Measurements from ENCODE around the gene DBT. TPM values are rescaled to one million over a fixed set of nuclear protein-coding genes. Genes with fewer than 3 reads are reported as not detected.

DBT gene
- total and polyA plus RNA-seq, 2 of the 8 experiments (the other 6 are each of a cell fraction or from before 2014, with no cell fraction given) = 3.3 to 24.6 TPM

DNA sequence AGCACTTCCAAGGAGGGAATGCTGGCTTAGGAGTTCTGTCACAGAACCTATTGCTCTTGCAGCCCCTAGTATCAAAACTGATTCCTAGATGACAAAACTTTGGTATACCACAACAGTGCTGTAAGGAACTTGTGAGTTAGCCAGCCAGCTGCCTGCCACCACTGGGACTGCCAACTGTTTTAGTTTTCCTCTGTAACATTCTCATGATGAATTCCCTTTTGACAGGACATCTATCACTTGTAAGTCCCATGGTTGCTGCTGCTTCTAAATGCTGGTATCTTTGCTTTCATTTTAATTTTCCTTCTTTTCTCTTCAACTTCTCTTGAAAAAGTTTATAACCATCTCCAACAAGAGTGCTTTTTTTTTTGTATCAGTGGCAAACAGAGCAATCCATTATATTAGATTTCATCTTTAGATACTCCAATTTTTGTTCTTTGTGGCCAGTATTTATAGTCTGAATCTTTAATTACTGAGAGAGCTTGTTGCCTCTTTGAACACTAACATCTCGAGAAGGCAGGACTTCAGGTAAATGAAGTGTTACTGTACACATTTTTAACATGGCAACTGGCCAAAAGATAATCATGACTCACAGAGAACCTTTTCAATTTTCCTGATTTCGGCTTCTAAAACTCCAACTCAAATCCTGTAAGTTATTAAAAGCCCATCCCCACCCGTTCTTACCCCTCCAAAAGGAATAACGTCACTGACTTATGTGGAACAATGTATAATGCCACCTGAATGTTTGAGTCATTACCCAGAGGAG lies 19.8 kb downstream of the DBT start:
- no peaks in the 10 kb centered on the region for H3K79me1 ChIP-seq (ENCODE audit: low read depth, low read length)
- no peak overlapping the region for H2BK20ac ChIP-seq (ENCODE audit: low read length)
- no peak overlapping the region for H2AFZ ChIP-seq (ENCODE audit: low read length)
- peaks cover 0 to 51% (median 21%) of the 10 kb centered on the region in 4 experiments; a peak in 6 of 8 replicates for H3K36me3 ChIP-seq (ENCODE audit: control insufficient read depth in 2 of 4, insufficient read depth in 4 of 4, low read length in 3 of 4)
- H3K27me3 ChIP-seq (replicated peaks in 1 of 4; ENCODE audit: control insufficient read depth in 3 of 4, extremely low read depth in 1 of 4, insufficient read depth in 3 of 4, low read length in 3 of 4) = no peaks in the 10 kb centered on the region
- no peak overlapping the region for H4K8ac ChIP-seq (ENCODE audit: extremely low read depth, insufficient read depth, low read length)
- no peak overlapping the region for H3K14ac ChIP-seq (ENCODE audit: insufficient read length)
- H2AK5ac ChIP-seq (ENCODE audit: low read depth, low read length) = no peak overlapping the region
- H3K9me3 ChIP-seq (ENCODE audit: insufficient read depth in 2 of 2, low read depth in 1 of 2, low read length in 1 of 2) = no peaks in the 10 kb centered on the region
- H3K4me2 ChIP-seq (ENCODE audit: insufficient read depth in 1 of 2, low read depth in 2 of 2, low read length in 2 of 2) = no peak overlapping the region
- no peak overlapping the region for H3K23ac ChIP-seq (ENCODE audit: insufficient read length)
- no peak for TF ChIP-seq POLR2AphosphoS5 (IDR thresholded peaks at IDR 0.05; ENCODE audit: low read depth, low read length)
- TF ChIP-seq FOSL1 (IDR thresholded peaks at IDR 0.05; ENCODE audit: insufficient read depth, low read depth, low read length) = no peak
- no peak for TF ChIP-seq YY1 (IDR thresholded peaks at IDR 0.05; ENCODE audit: low read depth, low read length)
- TF ChIP-seq CEBPB (IDR thresholded peaks at IDR 0.05; ENCODE audit: low read depth, low read length) = no peak
- no peak for TF ChIP-seq CBX5 (IDR thresholded peaks at IDR 0.05; ENCODE audit: low read depth, low read length)
- TF ChIP-seq ASH2L (IDR thresholded peaks at IDR 0.05; ENCODE audit: low read length) = no peak
- TF ChIP-seq TCF12 (IDR thresholded peaks at IDR 0.05; ENCODE audit: low read depth, low read length) = no peak
- no peak for TF ChIP-seq RBBP5 (IDR thresholded peaks at IDR 0.05; ENCODE audit: borderline replicate concordance, low read depth, low read length)
- TF ChIP-seq CHD2 (IDR thresholded peaks at IDR 0.05; ENCODE audit: low read length) = no peak
- no peak for TF ChIP-seq CREB1 (IDR thresholded peaks at IDR 0.05)
- no peak for TF ChIP-seq CHD1 (IDR thresholded peaks at IDR 0.05; ENCODE audit: low read depth, low read length)
- TF ChIP-seq RXRA (IDR thresholded peaks at IDR 0.05; ENCODE audit: insufficient read depth, low read depth, low read length) = no peak
- no peak for TF ChIP-seq GABPA (IDR thresholded peaks at IDR 0.05; ENCODE audit: borderline replicate concordance, insufficient read depth, low read length)
- no peak for TF ChIP-seq SIRT6 (IDR thresholded peaks at IDR 0.05; ENCODE audit: low read length)
- no peak overlapping the region for H2BK5ac ChIP-seq (ENCODE audit: low read depth, low read length)
- POLR2A ChIA-PET (ENCODE audit: partially characterized antibody) = no interaction called here
- H3K4ac ChIP-seq (replicated peaks; ENCODE audit: insufficient read length, low read depth, low read length) = no peak overlapping the region
- no peak overlapping the region for H2BK12ac ChIP-seq (ENCODE audit: low read depth, low read length)
- no peak overlapping the region for H3K56ac ChIP-seq (replicated peaks; ENCODE audit: insufficient read length, low read depth, low read length)
- CTCF ChIA-PET (ENCODE audit: partially characterized antibody) = no interaction called here
- no peak overlapping the region for H4K5ac ChIP-seq (ENCODE audit: insufficient read length, low read depth, low read length)
- H3K9ac ChIP-seq (replicated peaks in 1 of 4; ENCODE audit: extremely low read depth in 1 of 4, low read depth in 3 of 4, low read length in 3 of 4) = no peak overlapping the region
- H4K20me1 ChIP-seq (replicated peaks in 1 of 2; ENCODE audit: control insufficient read depth in 1 of 2, insufficient read depth in 2 of 2, low read length in 2 of 2) = no peaks in the 10 kb centered on the region
- H3K79me2 ChIP-seq (ENCODE audit: control insufficient read depth in 1 of 2, insufficient read depth in 2 of 2, low read length in 2 of 2) = no peaks in the 10 kb centered on the region
- no peak overlapping the region for H4K91ac ChIP-seq (replicated peaks; ENCODE audit: insufficient read length, low read length)
- H3K18ac ChIP-seq (ENCODE audit: extremely low read depth, low read length) = no peak overlapping the region
- H3K23me2 ChIP-seq (ENCODE audit: low read depth, low read length) = no peaks in the 10 kb centered on the region
- DNase-seq (ENCODE audit: low read depth in 1 of 2, low spot score in 2 of 2) (no peak), FAIRE-seq (no peak)
- no peak overlapping the region for H3K27ac ChIP-seq (ENCODE audit: low read depth, low read length)
- no peak overlapping the region for H2BK15ac ChIP-seq (ENCODE audit: low read length)
- 82% methylated on average over 4 of the region's 4 CpGs; no CpG with 5 or more reads in 1 of the 2 experiments for WGBS, 2 experiments (ENCODE audit: extremely low coverage in 1 of 2, insufficient coverage in 1 of 2, insufficient read length in 1 of 2, insufficient replicate concordance in 2 of 2, low coverage in 1 of 2, low lambda C conversion rate in 2 of 2, missing lambda C conversion rate in 1 of 2)
- H2BK120ac ChIP-seq (replicated peaks; ENCODE audit: low read depth, low read length) = no peak overlapping the region
- H3K4me3 ChIP-seq (ENCODE audit: extremely low read depth in 1 of 4, insufficient read depth in 2 of 4, low read depth in 3 of 4, low read length in 4 of 4) = no peak overlapping the region
- H3K4me1 ChIP-seq (replicated peaks in 1 of 4; ENCODE audit: control insufficient read depth in 3 of 4, insufficient read depth in 4 of 4, low read length in 3 of 4) = no peaks in the 10 kb centered on the region

Measured in H1 (cell line).